Measurements from ENCODE around the gene DSPP. TPM values are rescaled to one million over a fixed set of nuclear protein-coding genes. Genes with fewer than 3 reads are reported as not detected.

The DSPP gene
- polyA plus RNA-seq, 1 experiment, result not detected

- TF ChIP-seq CTCF (IDR thresholded peaks at IDR 0.05; ENCODE audit: insufficient read depth, low read depth, low read length), result no peak
- CTCF ChIA-PET, result interaction anchor here (1.3 kb wide), 1 partner anchor 260 kb away, joined by 3 read pairs; no protein-coding TSS in a partner anchor
- no peak for DNase-seq (ENCODE audit: low read depth)
- H3K36me3 ChIP-seq (ENCODE audit: control insufficient read depth, insufficient read depth, low read length), result no peaks in the 10 kb centered on the region
- H3K4me3 ChIP-seq (ENCODE audit: low read depth, low read length), result no peak overlapping the region
- H3K27me3 ChIP-seq (ENCODE audit: control insufficient read depth, insufficient read depth, low read length), result no peaks in the 10 kb centered on the region
- POLR2A ChIA-PET, result no interaction called here
Measured at GRCh38 chr4:87579478-87579877, 28.9 kb upstream of the DSPP start.

DNA sequence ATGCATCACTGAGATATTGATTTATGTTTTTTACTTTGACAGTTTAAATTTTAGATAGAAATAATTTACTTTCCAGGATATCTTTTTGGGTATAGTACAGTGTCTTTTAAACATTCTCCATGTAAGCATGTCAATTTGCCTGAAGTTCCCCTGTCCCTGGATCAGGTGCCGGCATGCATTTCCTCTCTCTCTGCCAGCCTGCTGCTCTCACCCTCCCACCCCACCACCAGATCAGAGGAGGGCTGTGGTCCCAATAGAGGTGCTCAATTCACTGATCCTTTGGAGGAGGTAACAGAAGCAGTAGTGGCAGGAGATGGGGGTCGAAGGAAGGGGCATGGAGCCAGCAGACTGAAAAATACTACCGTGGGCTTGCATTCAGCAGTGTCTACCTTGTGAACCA, 28.3 kb upstream of the DSPP start:
- TF ChIP-seq CTCF (IDR thresholded peaks at IDR 0.05; ENCODE audit: insufficient read depth, low read depth, low read length), result no peak
- no peak for DNase-seq (ENCODE audit: low read depth)
- ChIA-PET CTCF (no interaction called here), POLR2A (no interaction called here)
- Histone ChIP-seq H3K27me3 (ENCODE audit: control insufficient read depth, insufficient read depth, low read length) (no peaks in the 10 kb centered on the region), H3K4me3 (ENCODE audit: low read depth, low read length) (no peak overlapping the region), H3K36me3 (ENCODE audit: control insufficient read depth, insufficient read depth, low read length) (no peaks in the 10 kb centered on the region)

DNA sequence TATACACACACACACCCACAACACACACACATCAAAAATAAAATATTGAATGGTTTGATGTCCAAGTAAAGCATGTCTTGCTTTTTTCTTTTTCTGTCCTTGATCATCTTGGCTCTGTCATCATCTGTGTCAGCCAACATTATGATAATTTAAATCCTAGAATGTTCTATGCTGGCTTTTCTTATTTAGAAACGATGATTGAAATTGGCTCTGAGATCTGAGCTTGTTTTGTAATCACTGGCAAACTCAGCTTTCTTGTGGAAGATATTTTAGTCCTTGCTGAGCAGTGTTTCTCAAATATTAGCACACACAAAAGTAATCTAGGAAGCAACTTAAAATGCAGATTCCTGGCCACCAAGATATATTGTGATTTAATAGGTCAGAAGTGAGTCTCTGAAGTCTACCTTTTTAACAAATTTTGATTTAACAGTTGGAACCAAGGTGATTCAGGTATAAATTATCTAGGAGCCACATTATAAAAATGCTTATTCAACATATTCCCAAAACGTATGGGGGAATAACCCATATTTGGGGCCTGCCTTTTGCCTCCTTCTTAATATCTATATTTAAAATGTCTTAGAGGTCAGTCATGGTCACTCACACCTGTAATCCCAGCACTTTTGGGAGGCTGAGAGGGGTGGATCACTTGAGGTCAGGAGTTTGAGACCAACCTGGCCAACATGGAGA, 24.0 kb upstream of the DSPP start:
- no peak for TF ChIP-seq CTCF (IDR thresholded peaks at IDR 0.05; ENCODE audit: insufficient read depth, low read depth, low read length)
- no peak for DNase-seq (ENCODE audit: low read depth)
- ChIA-PET CTCF (no interaction called here), POLR2A (no interaction called here)
- Histone ChIP-seq H3K4me3 (ENCODE audit: low read depth, low read length) (no peak overlapping the region), H3K36me3 (ENCODE audit: control insufficient read depth, insufficient read depth, low read length) (no peaks in the 10 kb centered on the region), H3K27me3 (ENCODE audit: control insufficient read depth, insufficient read depth, low read length) (no peaks in the 10 kb centered on the region)

- DNase-seq (ENCODE audit: low read depth), result peak; percentile 75
- no peak for TF ChIP-seq CTCF (IDR thresholded peaks at IDR 0.05; ENCODE audit: insufficient read depth, low read depth, low read length)
- H3K4me3 ChIP-seq (ENCODE audit: low read depth, low read length), result no peak overlapping the region
- ChIA-PET POLR2A (no interaction called here), CTCF (no interaction called here)
- H3K27me3 ChIP-seq (ENCODE audit: control insufficient read depth, insufficient read depth, low read length), result no peaks in the 10 kb centered on the region
- H3K36me3 ChIP-seq (ENCODE audit: control insufficient read depth, insufficient read depth, low read length), result no peaks in the 10 kb centered on the region
Measured at GRCh38 chr4:87589531-87589930, 18.8 kb upstream of the DSPP start.

DNA sequence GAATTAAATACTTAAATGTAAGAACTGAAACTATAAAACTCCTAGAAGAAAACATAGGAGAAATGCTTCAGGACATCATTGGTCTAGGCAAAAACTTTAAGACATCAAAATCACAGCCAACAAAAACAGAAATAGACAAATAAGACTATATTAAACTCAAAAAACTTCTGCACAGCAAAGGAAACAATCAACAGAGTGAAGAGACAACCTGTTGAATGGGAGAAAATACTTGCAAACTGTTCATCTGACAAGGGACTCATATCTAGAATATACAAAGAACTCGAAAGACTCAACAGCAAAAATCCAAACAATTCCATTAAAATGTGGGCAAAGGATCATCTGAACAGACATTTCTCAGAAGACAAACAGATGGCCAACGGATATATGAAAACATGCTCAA, 16.2 kb upstream of the DSPP start:
- DNase-seq (ENCODE audit: low read depth), result no peak
- H3K4me3 ChIP-seq (ENCODE audit: low read depth, low read length), result no peak overlapping the region
- TF ChIP-seq CTCF (IDR thresholded peaks at IDR 0.05; ENCODE audit: insufficient read depth, low read depth, low read length), result no peak
- ChIA-PET POLR2A (no interaction called here), CTCF (no interaction called here)
- no peaks in the 10 kb centered on the region for H3K27me3 ChIP-seq (ENCODE audit: control insufficient read depth, insufficient read depth, low read length)
- no peaks in the 10 kb centered on the region for H3K36me3 ChIP-seq (ENCODE audit: control insufficient read depth, insufficient read depth, low read length)

Data from BJ (cell line).